T-helper 1 cell treated with Interleukin-12 subunit alpha and Interleukin-12 subunit beta and Interleukin-4 antibody, amounts not matched to agents 30 μg/mL and 1 μg/mL, for 36 hours (primary cell): Measurements from ENCODE around the gene MDFIC2.
"Not testable (repeated sequence)": the region's sequence is repeated elsewhere in the genome, so short reads cannot be mapped to it uniquely, and the experiment has no call there.

Source experiments
- H3K27ac Mint-ChIP-seq: one replicate; pipeline ENCODE4 v1.8.0; 2021; ENCODE audit warnings: mild to moderate bottlenecking, mixed read lengths
- H3K27me3 Mint-ChIP-seq: one replicate; pipeline ENCODE4 v1.8.0; 2021; ENCODE audit warnings: low read depth, mixed read lengths
- H3K36me3 Mint-ChIP-seq: one replicate; pipeline ENCODE4 v1.8.0; 2021; ENCODE audit warnings: low read depth, mixed read lengths
- H3K4me1 Mint-ChIP-seq: one replicate; pipeline ENCODE4 v1.8.0; 2021; ENCODE audit warnings: low read depth, mixed read lengths
- H3K4me3 Mint-ChIP-seq: one replicate; pipeline ENCODE4 v1.8.0; 2021; ENCODE audit warnings: mild to moderate bottlenecking, moderate library complexity, mixed read lengths
- H3K9me3 Mint-ChIP-seq: one replicate; pipeline ENCODE4 v1.8.0; 2021; ENCODE audit warnings: mixed read lengths

MDFIC2 gene

GRCh38 chr3:70290431-70291096 is 21.9 kb downstream of the MDFIC2 start:
- H3K9me3 Mint-ChIP-seq, result not testable (repeated sequence)

GRCh38 chr3:70281663-70282062 is 30.8 kb downstream of the MDFIC2 start:
- Mint-ChIP-seq H3K27me3 (no peaks in the 10 kb centered on the region), H3K36me3 (no peaks in the 10 kb centered on the region), H3K4me3 (no peak overlapping the region), H3K27ac (no peak overlapping the region), H3K4me1 (no peaks in the 10 kb centered on the region), H3K9me3 (no peaks in the 10 kb centered on the region)

More at GRCh38 chr3:70290431-70291096, 21.9 kb downstream of the MDFIC2 start:
- not testable (repeated sequence) for H3K4me1 Mint-ChIP-seq, H3K36me3 Mint-ChIP-seq, H3K27me3 Mint-ChIP-seq, H3K4me3 Mint-ChIP-seq, H3K27ac Mint-ChIP-seq

GRCh38 chr3:70277304-70277703 is 35.1 kb downstream of the MDFIC2 start:
- Mint-ChIP-seq H3K4me3 (no peak overlapping the region), H3K27me3 (no peaks in the 10 kb centered on the region), H3K36me3 (no peaks in the 10 kb centered on the region), H3K4me1 (no peaks in the 10 kb centered on the region), H3K27ac (no peak overlapping the region), H3K9me3 (no peaks in the 10 kb centered on the region)

GRCh38 chr3:70276901-70277300 is 35.5 kb downstream of the MDFIC2 start:
- Mint-ChIP-seq H3K36me3 (no peaks in the 10 kb centered on the region), H3K4me1 (no peaks in the 10 kb centered on the region), H3K9me3 (no peaks in the 10 kb centered on the region), H3K27me3 (no peaks in the 10 kb centered on the region), H3K4me3 (no peak overlapping the region), H3K27ac (no peak overlapping the region)

- Mint-ChIP-seq H3K27ac (no peak overlapping the region), H3K4me3 (no peak overlapping the region), H3K36me3 (no peaks in the 10 kb centered on the region), H3K27me3 (no peaks in the 10 kb centered on the region), H3K4me1 (no peaks in the 10 kb centered on the region), H3K9me3 (no peaks in the 10 kb centered on the region)
Observed at GRCh38 chr3:70273492-70273891, 38.9 kb downstream of the MDFIC2 start.

GRCh38 chr3:70272798-70273197 is 39.6 kb downstream of the MDFIC2 start:
- no peak overlapping the region for H3K4me3 Mint-ChIP-seq
- no peaks in the 10 kb centered on the region for H3K9me3 Mint-ChIP-seq
- no peaks in the 10 kb centered on the region for H3K4me1 Mint-ChIP-seq
- H3K27ac Mint-ChIP-seq, result no peak overlapping the region
- no peaks in the 10 kb centered on the region for H3K36me3 Mint-ChIP-seq
- H3K27me3 Mint-ChIP-seq, result no peaks in the 10 kb centered on the region

GRCh38 chr3:70264122-70264780 is 48.2 kb downstream of the MDFIC2 start:
- H3K9me3 Mint-ChIP-seq, result no peaks in the 10 kb centered on the region
- no peaks in the 10 kb centered on the region for H3K27me3 Mint-ChIP-seq
- no peaks in the 10 kb centered on the region for H3K4me1 Mint-ChIP-seq
- no peak overlapping the region for H3K4me3 Mint-ChIP-seq
- H3K36me3 Mint-ChIP-seq, result no peaks in the 10 kb centered on the region
- H3K27ac Mint-ChIP-seq, result no peak overlapping the region

GRCh38 chr3:70261283-70261682 is 51.2 kb downstream of the MDFIC2 start:
- Mint-ChIP-seq H3K36me3 (no peaks in the 10 kb centered on the region), H3K4me3 (no peak overlapping the region), H3K27ac (no peak overlapping the region), H3K9me3 (no peaks in the 10 kb centered on the region), H3K27me3 (no peaks in the 10 kb centered on the region), H3K4me1 (no peaks in the 10 kb centered on the region)

GRCh38 chr3:70256566-70256965 is 55.9 kb downstream of the MDFIC2 start:
- Mint-ChIP-seq H3K4me3 (no peak overlapping the region), H3K36me3 (no peaks in the 10 kb centered on the region), H3K27me3 (no peaks in the 10 kb centered on the region), H3K27ac (no peak overlapping the region), H3K4me1 (no peaks in the 10 kb centered on the region), H3K9me3 (no peaks in the 10 kb centered on the region)

- H3K27ac Mint-ChIP-seq, result no peak overlapping the region
- H3K36me3 Mint-ChIP-seq, result no peaks in the 10 kb centered on the region
- no peak overlapping the region for H3K4me3 Mint-ChIP-seq
- no peaks in the 10 kb centered on the region for H3K27me3 Mint-ChIP-seq
- no peaks in the 10 kb centered on the region for H3K9me3 Mint-ChIP-seq
- H3K4me1 Mint-ChIP-seq, result no peaks in the 10 kb centered on the region
Observed at GRCh38 chr3:70250492-70250891, 61.9 kb downstream of the MDFIC2 start.

GRCh38 chr3:70249509-70250160 is 62.8 kb downstream of the MDFIC2 start:
- Mint-ChIP-seq H3K9me3 (no peaks in the 10 kb centered on the region), H3K27me3 (no peaks in the 10 kb centered on the region), H3K27ac (no peak overlapping the region), H3K4me3 (no peak overlapping the region), H3K36me3 (no peaks in the 10 kb centered on the region), H3K4me1 (no peaks in the 10 kb centered on the region)

- no peak overlapping the region for H3K4me3 Mint-ChIP-seq
- H3K4me1 Mint-ChIP-seq, result no peaks in the 10 kb centered on the region
- no peaks in the 10 kb centered on the region for H3K27me3 Mint-ChIP-seq
- H3K9me3 Mint-ChIP-seq, result no peaks in the 10 kb centered on the region
- H3K27ac Mint-ChIP-seq, result no peak overlapping the region
- no peaks in the 10 kb centered on the region for H3K36me3 Mint-ChIP-seq
Observed at GRCh38 chr3:70248856-70249255, 63.6 kb downstream of the MDFIC2 start.

- H3K4me3 Mint-ChIP-seq, result no peak overlapping the region
- no peak overlapping the region for H3K27ac Mint-ChIP-seq
- H3K36me3 Mint-ChIP-seq, result no peaks in the 10 kb centered on the region
- no peaks in the 10 kb centered on the region for H3K9me3 Mint-ChIP-seq
- no peaks in the 10 kb centered on the region for H3K27me3 Mint-ChIP-seq
- H3K4me1 Mint-ChIP-seq, result no peaks in the 10 kb centered on the region
Observed at GRCh38 chr3:70247955-70248354, 64.5 kb downstream of the MDFIC2 start.

- Mint-ChIP-seq H3K4me1 (no peaks in the 10 kb centered on the region), H3K36me3 (no peaks in the 10 kb centered on the region), H3K4me3 (no peak overlapping the region), H3K27ac (no peak overlapping the region), H3K27me3 (no peaks in the 10 kb centered on the region), H3K9me3 (no peaks in the 10 kb centered on the region)
Observed at GRCh38 chr3:70245746-70246525, 66.5 kb downstream of the MDFIC2 start.
